PC-3 (cell line): Measurements from ENCODE around the gene ZCCHC3.

Source experiments
- EZH2 ChIP-seq: fragments of 300-600 bp; sonication (generic); IDR thresholded peaks from one replicate; pipeline ENCODE4 v1.6.1; 2017; ENCODE audit warnings: antibody characterized with exemption, mild to moderate bottlenecking, low read length; ENCODE audit not compliant: unreplicated experiment
- TF ChIP-seq, protein P1 (sequence below): fragments of 300-600 bp; sonication (generic); conservative IDR thresholded peaks from 2 replicates; pipeline ENCODE4 v1.5.1; 2017; ENCODE audit warnings: antibody characterized with exemption, low read depth, mild to moderate bottlenecking, low read length

DNA sequence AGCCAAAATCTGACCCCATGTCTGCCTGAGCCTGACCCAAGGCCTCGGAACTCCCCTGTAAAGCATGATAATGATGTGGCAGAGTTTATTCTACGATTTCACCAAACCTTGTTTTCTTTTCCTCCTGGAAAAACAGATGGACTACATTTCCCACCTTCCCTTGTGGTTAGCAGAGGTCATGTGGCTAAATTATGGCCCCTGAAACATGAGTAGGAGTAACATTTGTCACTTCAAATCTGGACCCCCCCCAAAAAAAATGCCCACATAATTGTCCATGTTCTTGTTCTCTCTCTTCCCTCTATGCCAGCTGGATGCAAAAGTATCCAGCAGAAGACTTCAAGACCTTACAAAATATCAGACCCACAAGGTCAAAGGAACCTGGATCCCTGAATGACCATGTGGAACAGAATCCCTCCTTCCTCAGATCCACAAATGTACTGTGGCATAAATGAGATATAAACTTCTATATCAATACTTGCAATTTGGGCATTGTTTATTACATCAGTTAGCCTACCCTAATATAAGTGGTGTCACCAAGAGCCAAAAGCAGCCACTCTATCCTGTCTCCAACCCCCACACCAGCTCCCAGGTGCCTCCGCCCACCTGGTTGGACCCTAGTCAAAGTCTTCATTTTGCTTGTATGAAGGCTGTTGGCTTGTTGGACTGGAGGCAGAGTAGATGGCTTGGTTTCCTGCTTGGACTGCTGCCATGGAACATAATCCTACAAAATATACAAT lies 8.2 kb upstream of the ZCCHC3 start:
- TF ChIP-seq, protein P1, sequence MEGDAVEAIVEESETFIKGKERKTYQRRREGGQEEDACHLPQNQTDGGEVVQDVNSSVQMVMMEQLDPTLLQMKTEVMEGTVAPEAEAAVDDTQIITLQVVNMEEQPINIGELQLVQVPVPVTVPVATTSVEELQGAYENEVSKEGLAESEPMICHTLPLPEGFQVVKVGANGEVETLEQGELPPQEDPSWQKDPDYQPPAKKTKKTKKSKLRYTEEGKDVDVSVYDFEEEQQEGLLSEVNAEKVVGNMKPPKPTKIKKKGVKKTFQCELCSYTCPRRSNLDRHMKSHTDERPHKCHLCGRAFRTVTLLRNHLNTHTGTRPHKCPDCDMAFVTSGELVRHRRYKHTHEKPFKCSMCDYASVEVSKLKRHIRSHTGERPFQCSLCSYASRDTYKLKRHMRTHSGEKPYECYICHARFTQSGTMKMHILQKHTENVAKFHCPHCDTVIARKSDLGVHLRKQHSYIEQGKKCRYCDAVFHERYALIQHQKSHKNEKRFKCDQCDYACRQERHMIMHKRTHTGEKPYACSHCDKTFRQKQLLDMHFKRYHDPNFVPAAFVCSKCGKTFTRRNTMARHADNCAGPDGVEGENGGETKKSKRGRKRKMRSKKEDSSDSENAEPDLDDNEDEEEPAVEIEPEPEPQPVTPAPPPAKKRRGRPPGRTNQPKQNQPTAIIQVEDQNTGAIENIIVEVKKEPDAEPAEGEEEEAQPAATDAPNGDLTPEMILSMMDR = no peak
- no peak for TF ChIP-seq EZH2
